ENCODE results near the gene KIF26B. TPM values are rescaled to one million over a fixed set of nuclear protein-coding genes. Genes with fewer than 3 reads are reported as not detected.

Gene KIF26B
- total and polyA plus RNA-seq, 10 of the 15 experiments (the other 5 are each of a cell fraction or from before 2014, with no cell fraction given), result 0.35 to 11.6 (median 2.2) TPM

DNA sequence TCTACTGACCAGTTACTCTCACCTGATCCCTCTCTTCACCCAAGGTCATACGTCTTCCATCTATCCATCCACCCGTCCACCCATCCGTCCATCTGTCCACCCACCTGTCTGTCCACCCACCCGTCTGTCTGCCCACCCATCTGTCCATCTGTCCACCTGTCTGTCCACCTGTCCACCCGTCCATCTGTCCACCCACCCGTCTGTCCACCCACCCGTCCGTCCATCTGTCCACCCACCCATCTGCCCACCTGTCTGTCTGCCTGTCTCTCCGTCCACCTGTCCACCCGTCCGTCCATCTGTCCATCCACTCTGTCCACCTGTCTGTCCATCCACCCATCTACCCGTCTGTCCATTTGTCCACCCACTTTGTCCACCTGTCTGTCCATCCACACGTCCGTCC lies 11.8 kb upstream of the KIF26B start (continued):
- no peak for TF ChIP-seq MXI1 (IDR thresholded peaks at IDR 0.05; ENCODE audit: low read depth, low read length)

DNA sequence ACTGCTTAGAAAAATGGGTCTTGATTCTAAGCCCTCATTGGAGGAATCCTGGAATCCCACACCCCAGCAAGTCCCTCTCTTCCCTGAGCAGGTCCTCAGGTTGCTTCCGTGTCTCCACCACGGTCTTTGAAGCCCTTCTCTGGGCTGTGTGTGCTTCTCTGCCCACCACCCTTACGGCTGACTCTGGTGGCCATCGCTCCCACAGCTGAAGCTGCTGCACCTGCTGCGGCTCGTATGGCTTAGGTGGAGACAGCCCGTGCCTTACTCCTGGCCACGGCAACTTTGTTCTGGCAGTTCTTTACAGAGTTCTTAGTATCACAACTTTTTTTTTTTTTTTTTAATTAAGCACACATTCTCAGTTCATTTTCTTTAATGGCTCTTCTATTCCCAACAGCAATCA lies 10.9 kb upstream of the KIF26B start:
- Histone ChIP-seq H3K9me3 (replicated peaks; ENCODE audit: control insufficient read depth, insufficient read depth, low read length) (no peaks in the 10 kb centered on the region), H3K4me3 (no peak overlapping the region), H3K4me1 (ENCODE audit: control insufficient read depth, insufficient read depth, low read length) (no peaks in the 10 kb centered on the region), H3K79me2 (ENCODE audit: control insufficient read depth, insufficient read depth, low read length) (no peaks in the 10 kb centered on the region), H4K20me1 (ENCODE audit: control insufficient read depth, insufficient read depth) (no peaks in the 10 kb centered on the region), H3K27me3 (replicated peaks in 1 of 2; ENCODE audit: control insufficient read depth in 2 of 2, insufficient read depth in 2 of 2, low read length in 1 of 2) (no peaks in the 10 kb centered on the region; a peak in 1 of 4 replicates), H3K4me2 (ENCODE audit: control insufficient read depth, insufficient read depth) (no peak overlapping the region), H3K27ac (ENCODE audit: control insufficient read depth, insufficient read depth) (no peak overlapping the region), H3K9ac (ENCODE audit: control insufficient read depth, insufficient read depth, low read length) (no peak overlapping the region), H2AFZ (ENCODE audit: control insufficient read depth, low read depth, low read length) (no peak overlapping the region), H3K36me3 (ENCODE audit: control insufficient read depth in 2 of 2, insufficient read depth in 2 of 2, low read length in 1 of 2) (no peaks in the 10 kb centered on the region)
- ATAC-seq (no peak), FAIRE-seq (no peak), DNase-seq (ENCODE audit: low read depth, low spot score) (no peak)
- RAD21 ChIA-PET (ENCODE audit: unreplicated experiment), result no interaction called here
- TF ChIP-seq SREBF1 (IDR thresholded peaks at IDR 0.05; ENCODE audit: low read length) (no peak), HDGF (IDR thresholded peaks at IDR 0.05) (no peak), MYB (IDR thresholded peaks at IDR 0.05; ENCODE audit: borderline replicate concordance, low read depth, low read length) (no peak), RBBP5 (conservative IDR thresholded peaks at IDR 0.05) (no peak), RAD21 (IDR thresholded peaks at IDR 0.05; ENCODE audit: insufficient read depth, low read depth, low read length) (no peak), CREM (IDR thresholded peaks at IDR 0.05; ENCODE audit: low read depth) (no peak), NR2F1 (conservative IDR thresholded peaks at IDR 0.05) (no peak), RFX5 (IDR thresholded peaks at IDR 0.05; ENCODE audit: low read depth, low read length) (no peak), EP300 (IDR thresholded peaks at IDR 0.05; ENCODE audit: borderline replicate concordance in 1 of 2, control insufficient read depth in 1 of 2, low read depth in 2 of 2, low read length in 2 of 2) (no peak), CREB1 (IDR thresholded peaks at IDR 0.05; ENCODE audit: low read depth) (no peak)
- TF ChIP-seq, protein P1, sequence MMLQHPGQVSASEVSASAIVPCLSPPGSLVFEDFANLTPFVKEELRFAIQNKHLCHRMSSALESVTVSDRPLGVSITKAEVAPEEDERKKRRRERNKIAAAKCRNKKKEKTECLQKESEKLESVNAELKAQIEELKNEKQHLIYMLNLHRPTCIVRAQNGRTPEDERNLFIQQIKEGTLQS (IDR thresholded peaks at IDR 0.05; ENCODE audit: borderline replicate concordance, extremely low read depth, low read depth, low read length), result no peak
- TF ChIP-seq, protein P2, sequence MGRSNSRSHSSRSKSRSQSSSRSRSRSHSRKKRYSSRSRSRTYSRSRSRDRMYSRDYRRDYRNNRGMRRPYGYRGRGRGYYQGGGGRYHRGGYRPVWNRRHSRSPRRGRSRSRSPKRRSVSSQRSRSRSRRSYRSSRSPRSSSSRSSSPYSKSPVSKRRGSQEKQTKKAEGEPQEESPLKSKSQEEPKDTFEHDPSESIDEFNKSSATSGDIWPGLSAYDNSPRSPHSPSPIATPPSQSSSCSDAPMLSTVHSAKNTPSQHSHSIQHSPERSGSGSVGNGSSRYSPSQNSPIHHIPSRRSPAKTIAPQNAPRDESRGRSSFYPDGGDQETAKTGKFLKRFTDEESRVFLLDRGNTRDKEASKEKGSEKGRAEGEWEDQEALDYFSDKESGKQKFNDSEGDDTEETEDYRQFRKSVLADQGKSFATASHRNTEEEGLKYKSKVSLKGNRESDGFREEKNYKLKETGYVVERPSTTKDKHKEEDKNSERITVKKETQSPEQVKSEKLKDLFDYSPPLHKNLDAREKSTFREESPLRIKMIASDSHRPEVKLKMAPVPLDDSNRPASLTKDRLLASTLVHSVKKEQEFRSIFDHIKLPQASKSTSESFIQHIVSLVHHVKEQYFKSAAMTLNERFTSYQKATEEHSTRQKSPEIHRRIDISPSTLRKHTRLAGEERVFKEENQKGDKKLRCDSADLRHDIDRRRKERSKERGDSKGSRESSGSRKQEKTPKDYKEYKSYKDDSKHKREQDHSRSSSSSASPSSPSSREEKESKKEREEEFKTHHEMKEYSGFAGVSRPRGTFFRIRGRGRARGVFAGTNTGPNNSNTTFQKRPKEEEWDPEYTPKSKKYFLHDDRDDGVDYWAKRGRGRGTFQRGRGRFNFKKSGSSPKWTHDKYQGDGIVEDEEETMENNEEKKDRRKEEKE (IDR thresholded peaks at IDR 0.05), result no peak
- POLR2A ChIA-PET, result no interaction called here
- WGBS (ENCODE audit: insufficient coverage, insufficient replicate concordance, low lambda C conversion rate, missing lambda C conversion rate), result 71% methylated on average over 8 of the region's 8 CpGs
- intact Hi-C loops (cut with micrococcal nuclease; ENCODE audit: unreplicated experiment), result no loop called here
- in situ Hi-C loops (cut with MboI), result no loop called here
- SMC1A ChIA-PET (ENCODE audit: uncharacterized antibody, unreplicated experiment), result no interaction called here
- no TSS peak for BruUV-seq (replicated peaks)
- CTCF ChIA-PET, result interaction anchor here (0.9 kb wide), 1 partner anchor 10 kb away, joined by 3 read pairs; no protein-coding TSS in a partner anchor
